ENCODE data around the gene LTB.
A peak's percentile ranks its signal among the peaks of the same experiment; 100 is the strongest.

Gene LTB, protein sequence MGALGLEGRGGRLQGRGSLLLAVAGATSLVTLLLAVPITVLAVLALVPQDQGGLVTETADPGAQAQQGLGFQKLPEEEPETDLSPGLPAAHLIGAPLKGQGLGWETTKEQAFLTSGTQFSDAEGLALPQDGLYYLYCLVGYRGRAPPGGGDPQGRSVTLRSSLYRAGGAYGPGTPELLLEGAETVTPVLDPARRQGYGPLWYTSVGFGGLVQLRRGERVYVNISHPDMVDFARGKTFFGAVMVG

DNA sequence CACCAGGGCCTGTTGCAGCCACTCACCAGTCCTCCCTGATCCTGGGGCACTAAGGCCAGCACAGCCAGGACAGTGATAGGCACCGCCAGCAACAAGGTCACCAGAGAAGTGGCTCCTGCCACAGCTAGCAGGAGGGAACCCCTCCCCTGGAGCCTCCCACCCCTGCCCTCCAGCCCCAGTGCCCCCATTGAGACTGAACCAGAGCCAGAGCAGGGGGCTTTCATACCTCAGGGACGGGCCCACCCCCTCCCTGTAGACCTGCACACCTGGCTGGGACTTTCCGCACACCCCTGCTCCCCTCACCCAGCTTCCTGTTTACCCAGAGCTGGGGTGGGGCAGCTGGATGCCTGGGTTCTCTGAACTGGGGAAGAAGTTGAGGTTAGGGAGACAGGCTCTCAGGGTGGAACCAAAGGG lies at the start of gene LTB:
LTB (minus strand) TSS at position 195 of the 414 bp plus-strand sequence; CDS start at position 188, 7 bp downstream.
- DNase-seq, result peak; percentile 70

DNA sequence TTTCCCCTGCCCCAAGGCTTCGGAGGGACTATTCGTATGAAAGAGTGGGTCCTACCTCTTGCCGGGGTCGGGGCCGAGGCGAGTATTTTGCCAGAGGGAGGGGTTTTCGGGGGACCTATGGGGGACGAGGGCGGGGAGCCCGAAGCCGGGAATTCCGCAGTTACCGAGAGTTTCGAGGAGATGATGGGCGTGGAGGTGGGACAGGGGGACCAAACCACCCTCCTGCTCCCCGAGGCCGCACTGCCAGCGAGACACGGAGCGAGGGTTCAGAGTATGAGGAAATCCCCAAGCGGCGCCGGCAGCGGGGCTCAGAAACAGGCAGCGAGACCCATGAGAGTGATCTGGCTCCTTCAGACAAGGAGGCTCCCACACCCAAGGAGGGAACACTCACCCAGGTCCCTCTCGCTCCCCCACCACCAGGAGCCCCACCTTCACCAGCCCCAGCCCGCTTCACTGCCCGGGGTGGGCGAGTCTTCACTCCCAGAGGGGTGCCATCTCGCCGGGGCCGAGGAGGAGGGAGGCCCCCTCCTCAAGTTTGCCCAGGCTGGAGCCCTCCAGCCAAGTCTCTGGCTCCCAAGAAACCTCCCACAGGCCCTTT lies 49.6 kb upstream of the LTB start:
- no peak for DNase-seq

DNA sequence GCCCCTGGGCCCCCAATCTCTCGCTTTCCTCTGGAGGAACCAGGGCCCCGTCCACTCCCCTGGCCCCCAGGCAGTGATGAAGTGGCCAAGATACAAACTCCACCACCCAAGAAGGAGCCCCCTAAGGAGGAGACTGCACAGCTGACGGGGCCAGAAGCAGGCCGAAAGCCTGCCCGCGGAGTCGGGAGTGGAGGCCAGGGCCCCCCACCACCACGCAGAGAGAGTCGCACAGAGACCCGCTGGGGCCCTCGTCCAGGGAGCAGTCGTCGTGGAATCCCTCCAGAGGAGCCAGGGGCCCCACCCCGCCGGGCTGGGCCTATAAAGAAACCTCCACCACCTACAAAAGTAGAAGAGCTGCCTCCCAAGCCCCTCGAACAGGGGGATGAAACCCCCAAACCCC lies 49.0 kb upstream of the LTB start:
- no peak for DNase-seq

DNA sequence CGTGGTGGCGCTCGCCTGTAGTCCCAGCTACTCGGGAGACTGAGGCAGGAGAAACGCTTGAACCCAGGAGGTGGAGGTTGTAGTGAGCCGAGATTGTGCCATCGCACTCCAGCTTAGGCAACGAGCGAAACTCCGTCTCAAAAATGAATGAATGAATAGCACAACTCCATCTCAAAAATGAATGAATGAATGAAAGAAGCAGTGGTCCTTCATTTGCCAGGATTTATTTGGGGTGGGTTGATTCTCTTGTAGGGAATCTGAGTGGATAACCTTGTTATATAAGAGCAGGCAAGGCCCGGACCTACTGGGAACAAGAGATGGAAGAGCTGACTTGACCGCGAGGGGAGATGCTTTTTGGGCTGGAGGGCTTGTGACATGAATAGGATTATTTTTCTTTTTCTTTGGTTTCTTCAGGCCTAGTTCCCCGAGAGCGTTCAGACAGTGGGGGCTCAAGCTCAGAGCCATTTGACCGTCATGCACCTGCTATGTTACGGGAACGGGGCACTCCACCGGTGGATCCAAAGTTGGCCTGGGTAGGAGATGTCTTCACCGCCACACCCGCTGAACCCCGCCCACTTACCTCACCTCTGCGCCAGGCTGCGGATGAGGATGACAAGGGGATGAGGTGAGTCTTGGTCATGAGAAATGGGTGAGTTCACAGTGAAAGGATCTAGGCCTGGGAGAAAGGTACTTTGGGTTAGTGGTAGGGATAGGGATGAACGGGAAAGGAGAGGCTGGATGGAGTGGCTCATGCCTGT lies 48.1 kb upstream of the LTB start:
- no peak for DNase-seq

DNA sequence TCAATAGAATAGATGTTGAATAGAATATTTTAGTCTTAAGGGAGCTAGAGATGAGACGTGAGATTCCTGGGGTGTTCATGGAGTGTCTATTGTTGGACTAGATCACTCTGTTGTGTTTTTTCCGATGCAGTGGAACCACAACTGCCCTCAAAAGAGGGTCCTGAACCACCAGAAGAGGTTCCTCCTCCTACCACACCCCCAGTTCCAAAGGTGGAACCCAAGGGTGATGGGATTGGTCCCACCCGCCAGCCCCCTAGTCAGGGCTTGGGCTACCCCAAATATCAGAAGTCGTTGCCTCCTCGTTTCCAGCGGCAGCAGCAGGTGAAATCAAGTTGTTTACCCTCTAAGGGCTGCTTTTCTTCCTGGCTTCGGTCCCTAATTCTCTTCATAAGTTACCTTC lies 46.8 kb upstream of the LTB start:
- no peak for DNase-seq

DNA sequence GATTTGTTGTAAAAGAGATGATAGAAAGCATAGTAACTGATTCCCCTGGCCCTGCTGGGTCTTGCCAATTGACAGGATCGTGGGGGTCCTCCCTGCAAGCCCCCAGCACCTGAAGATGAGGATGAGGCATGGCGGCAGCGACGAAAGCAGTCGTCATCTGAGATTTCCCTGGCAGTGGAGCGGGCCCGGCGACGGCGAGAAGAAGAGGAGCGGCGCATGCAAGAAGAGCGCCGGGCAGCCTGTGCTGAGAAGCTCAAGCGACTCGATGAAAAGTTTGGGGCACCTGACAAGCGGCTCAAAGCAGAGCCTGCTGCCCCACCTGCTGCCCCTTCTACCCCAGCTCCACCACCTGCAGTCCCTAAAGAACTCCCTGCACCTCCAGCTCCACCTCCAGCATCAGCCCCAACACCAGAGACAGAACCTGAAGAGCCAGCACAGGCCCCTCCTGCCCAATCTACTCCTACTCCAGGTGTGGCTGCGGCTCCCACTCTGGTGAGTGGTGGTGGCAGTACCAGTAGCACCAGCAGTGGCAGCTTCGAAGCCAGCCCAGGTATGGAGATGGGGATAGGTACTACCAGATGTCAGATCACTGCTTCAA lies 45.6 kb upstream of the LTB start:
- DNase-seq, result no peak

DNA sequence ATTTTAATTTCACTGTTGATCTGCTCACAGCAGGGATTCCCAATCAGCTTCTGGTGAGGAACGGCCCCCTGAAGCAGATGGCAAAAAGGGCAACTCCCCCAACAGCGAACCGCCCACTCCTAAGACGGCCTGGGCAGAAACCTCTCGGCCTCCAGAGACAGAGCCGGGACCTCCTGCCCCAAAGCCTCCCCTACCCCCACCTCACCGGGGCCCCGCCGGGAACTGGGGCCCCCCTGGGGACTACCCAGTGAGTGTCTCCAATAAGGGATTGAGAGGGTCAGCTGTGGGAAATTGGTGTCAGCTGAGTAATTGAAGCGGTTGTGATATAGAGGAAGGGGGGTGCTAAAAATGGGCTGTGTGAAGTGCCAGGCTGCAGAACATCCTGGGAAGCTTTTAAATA lies 44.7 kb upstream of the LTB start:
- no peak for DNase-seq

DNA sequence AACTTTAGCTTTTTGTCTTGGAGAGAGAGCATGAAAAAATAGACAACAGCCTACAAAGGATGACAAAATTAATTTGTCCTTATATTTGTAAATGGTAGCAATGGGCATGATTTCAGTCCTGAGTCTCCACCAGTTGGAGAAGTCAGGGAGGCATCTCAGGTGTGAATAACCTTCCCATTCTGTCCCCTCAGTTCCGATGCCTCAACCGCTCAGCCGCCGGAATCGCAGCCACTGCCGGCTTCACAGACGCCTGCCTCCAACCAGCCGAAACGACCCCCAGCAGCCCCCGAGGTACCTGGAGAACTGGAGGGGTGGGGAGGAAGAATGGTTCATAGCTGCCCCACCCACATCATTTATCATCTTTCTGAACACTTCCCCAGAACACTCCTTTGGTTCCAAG lies 41.8 kb upstream of the LTB start:
- DNase-seq, result no peak

DNA sequence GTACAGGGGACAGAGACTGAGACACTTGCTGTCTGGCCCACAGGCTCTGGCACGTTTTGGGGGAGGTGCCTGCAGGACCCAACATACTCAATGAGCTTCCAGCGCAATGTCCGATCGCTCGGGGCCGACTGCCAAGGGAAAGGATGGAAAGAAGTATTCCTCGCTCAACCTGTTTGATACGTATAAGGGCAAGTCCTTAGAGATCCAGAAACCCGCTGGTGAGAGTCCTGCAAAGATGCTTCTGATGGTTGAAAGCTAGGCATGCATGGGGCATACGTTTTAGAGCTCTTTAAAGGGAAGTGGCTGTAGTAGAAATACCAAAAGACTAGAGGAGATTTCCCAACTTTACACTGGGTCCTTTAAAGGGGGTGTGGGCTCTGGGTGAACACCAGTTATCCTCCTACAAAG lies 40.5 kb upstream of the LTB start:
- no peak for DNase-seq

DNA sequence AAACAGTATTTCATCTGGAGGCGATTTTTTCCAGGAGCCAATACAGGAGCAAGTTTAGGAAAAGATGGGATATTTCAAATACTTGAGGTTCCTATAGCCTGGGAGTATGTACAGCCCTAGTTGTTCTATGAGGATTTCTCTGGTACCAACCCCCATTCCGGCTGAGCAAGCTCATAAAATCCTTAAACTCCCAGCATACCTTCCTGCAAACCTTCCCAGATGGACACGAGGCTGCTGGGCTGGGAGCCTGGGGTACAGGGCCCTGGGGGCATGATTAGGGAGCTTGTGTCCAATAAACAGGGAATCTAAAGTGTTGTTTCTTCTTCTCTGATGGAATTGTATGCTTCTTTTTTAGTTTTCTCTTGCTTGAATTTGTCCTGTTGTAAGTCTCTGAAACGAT lies 39.8 kb upstream of the LTB start:
- no peak for DNase-seq

DNA sequence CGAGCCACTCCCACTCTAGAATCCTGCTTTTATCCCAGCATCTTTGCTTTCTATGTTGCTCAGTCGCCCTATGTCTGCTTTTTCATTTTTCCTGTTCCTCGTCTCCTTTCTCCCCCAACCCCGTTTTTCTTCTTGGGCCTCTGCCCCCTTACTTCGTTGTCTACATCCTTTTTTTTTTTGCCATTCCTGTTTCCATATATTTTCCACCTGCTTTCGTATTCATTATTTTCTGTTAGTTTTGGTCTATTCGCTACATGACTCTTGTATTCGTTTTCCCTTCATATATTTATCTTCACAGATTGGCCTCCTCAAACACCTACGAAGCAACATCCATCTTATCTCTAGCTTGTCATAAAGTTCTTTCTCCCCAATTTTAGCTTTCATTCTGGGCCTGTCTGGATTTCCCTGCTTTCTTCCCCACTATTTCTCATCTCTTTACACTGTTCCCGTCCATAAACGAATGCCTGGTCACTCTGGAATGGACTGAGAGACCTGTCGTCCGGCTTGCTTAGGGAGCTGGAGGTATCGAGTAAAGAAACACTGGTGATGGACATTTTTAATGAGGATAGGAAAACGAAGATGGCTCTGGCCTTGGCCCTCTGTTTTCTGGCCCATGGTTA lies 39.2 kb upstream of the LTB start:
- DNase-seq, result no peak

DNA sequence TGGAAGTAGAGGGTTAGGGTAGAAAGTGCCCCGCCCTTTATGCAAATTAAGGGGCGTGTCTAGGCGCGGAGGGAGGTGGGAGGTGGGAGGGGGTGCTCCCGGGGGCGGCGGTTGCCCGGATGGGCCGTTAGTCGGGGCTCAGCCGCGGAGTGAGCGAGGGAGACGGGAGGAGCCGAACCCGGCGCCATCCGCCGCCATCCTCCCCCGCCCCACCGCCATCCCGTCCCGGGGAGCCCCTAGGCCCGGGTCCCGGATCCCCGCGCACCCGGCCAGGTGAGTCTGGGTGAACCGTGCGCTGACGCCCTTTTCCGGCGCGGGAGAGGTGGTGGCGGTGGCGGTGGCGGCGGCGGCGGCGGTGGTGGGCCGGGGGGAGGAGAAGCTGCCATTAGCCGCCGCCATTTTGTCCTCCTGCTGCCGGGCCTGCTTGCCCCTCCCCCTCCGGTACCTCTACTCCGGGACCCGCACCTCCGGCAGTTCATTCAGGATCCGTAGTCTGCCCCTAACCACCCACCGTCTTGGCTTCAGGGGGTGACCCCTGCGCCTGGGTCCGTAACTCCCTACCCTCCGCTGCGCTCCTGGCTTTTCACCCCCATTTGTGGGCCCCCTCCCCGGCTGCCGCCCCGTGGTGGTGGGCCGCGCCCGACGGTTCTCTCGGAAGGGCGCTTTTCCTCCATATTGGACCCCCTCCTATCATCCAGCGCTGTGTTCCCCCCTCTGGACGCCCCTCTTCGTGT lies 38.5 kb upstream of the LTB start, which contains the start of gene PRRC2A:
PRRC2A (plus strand) TSS at position 130 of the 734 bp plus-strand sequence. CDS start 2,075 bp downstream, outside the sequence.
- peak; percentile 80 for DNase-seq

DNA sequence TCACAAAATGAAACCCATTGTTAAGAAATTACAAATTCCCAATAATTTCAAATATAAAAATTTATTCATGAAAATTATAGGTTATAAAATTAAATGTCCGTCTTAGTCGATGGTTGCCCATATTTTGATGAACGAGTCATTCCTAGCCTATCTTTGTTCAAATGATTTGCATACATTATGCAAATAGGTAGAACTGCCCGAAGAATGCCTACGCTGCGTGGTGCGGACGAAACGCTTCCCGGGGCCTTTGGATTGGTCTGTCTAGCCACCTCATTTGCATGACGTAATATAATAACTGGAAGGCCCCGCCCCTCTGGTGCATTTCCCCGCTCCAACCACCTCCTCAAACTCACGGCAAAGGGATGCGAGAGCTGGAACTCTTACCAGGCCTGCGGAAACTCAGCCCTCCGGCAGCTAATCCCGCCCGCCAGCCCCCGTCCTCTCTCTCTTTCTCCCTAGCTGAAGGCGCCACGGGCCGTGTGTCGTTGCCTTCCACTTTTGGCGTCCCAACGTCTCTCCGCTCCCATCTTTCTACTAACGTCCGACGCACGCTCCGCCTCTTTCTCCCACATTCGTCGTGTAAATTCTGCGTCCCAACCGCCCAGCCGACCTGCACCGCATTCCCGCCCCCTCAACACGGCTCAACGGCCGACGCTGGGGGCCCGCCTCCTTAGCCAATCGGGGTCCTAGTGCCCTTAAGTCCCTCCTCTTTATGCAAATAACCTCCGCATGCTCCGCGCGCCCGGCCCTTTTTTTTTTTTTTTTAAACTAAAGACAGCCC lies 37.8 kb upstream of the LTB start:
- DNase-seq, result peak; percentile 99

DNA sequence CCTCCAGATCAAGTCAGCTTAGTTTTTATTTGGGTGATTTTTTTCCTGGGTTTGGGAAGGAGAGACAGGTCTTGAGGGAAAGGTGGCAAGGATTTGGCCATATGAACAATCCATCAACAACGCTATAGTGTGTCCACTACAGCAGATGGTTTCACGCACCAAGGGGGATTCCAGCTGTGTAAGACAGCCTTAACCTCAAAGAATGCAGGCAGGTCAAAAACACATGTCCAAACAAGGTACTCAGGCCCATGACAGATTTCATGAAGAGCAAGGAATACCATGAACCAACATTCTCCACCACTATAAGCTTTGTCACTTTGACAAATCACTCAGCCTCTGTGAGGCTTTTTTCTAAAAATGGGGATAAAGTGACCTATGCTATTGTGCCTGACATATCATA lies 34.8 kb upstream of the LTB start:
- DNase-seq, result no peak

DNA sequence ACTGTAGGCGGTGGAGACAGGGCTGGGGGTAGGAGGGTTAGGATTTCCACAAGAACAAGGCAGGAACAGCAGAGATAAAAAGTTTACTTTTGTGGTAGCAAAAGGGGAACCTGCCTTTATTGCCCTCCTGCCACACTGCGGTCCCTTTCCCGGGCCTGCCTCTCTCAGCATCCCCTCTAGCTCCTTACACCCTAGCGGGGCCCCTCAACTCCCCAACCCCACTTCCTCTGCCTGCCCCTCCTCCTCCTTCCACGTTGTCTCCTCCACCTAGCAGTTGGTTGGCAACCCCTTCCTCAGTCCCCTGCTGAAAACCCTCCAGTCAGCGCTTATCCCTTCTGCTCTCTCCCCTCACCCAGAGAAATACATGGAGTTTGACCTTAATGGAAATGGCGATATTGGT lies 33.5 kb upstream of the LTB start:
- DNase-seq, result peak; percentile 39

DNA sequence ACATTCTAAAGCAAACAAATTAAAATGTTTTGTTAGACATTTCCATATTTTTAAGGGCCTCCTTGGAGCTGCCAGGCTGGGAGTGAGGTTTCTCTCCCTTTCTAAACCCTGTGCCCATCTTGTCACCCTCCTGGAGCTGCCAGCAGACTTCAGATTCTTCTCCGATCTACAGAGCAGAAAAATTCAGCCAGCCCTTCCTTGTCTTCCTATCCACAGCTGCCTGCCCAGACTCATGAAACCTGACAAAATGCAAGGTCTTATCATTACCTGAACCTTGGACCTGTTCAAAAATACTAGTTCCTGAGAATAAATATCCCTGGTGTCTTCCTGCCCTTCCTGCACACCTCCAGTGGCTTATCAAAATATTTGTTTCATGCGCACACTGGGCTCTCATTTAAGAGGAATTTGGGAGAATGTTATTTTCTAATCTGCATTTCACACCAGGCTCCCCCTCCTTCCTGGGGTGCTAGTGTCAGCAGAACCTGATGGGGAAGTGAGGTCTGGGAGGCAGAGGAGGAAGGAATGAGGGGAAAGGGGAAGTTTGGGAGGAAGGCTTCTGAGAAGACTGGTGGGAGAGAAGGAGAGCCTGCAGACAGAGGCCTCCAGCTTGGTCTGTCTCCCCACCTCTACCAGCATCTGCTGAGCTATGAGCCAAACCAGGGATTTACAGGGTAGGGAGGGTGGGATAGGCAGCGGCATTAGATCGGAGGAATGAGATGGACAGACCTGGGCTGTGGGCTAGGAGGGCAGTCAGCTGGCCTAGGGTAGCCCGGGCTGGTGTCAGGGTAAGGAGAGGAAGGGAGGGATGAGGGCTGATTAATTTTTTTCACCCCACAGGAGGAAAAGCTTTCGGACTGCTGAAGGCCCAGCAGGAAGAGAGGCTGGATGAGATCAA lies 32.7 kb upstream of the LTB start, which contains the start of gene AIF1:
AIF1 (plus strand) TSS at position 551 of the 895 bp plus-strand sequence; CDS start at position 647, 96 bp downstream.
- no peak for DNase-seq

DNA sequence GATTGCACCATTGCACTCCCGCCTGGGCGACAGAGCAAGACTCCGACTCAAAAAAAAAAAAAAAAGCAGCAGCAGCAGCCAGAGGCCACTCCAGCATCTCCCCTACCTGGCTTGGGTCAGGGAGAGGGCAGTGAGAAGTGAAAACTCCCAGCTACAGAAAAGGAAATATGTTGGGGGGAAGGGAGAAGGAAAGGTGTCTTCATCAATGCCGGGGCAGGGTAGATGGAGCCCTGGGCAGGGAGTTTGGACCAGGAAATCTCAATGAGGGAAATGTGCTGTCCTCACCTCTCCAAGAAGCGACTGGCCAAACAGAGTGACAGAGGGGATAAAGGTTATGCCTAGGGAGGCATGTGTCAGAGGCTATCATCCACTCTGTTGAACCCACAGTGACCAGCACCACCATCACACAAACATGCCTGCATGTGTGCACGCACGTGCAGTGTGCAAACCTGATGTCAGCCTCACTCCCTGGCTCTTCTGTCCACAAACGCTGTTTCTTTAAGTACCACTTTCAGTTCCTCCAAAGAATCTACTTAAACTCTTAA lies 31.9 kb upstream of the LTB start:
- no peak for DNase-seq

DNA sequence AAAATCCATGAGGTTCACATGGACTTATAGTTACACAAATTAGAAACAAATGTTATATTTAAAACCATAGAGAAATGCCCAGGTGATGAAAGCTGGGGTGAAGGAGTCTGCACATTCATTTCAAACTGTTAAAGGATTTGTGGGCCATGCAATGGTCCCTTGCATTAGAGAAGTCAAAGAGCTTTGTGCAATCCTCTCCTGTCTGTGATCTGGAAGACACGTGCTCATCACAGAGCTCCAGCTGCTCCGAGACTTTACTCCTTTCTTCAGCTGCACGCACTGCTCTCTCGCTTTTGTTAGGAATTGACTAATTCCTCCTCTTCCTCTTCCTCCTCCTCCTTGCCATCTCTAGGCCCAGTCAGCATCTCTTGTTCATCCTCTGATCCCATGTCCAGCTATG lies 28.7 kb upstream of the LTB start:
- no peak for DNase-seq

DNA sequence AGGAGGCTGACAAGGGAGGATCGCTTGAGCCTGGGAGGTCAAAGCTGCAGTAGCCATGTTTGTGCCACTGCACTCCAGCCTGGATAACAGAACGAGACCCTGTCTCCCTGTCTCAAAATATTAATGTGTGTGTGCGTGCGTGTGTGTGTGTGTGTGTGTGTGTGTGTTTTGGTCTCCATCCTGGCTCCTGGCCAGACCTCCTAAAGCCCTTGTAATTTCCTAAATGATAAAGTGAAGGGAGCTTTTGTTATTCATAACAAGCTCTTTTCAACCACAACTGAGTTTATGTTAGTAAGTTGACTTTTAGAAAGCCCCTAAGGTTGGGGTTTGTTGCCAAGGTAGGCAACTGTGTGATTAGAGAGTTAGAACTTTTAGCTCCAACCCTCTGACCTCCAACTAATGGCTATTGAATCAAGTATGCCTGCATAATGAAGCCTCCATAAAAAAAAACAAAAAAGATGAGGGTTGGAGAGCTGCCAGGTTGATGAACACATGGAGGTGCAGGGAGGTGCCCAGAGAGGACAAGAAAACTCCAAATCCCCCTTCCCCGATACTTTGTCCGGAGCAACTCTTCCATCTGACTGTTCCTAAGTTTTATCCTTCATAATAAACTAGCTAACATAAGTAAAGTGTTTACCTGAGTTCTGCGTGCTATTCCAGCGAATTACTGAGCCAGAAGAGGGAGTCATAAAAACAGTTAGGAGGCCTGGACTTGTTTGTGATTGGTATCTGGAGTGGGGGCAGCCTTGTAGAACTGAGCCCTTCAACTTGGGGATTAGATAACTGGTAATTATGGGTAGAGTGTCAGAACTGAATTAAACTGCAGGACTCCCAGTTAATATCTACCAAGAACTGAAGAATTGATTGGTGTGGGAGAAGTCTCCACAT lies 27.5 kb upstream of the LTB start:
- no peak for DNase-seq
